Stimulated activated effector memory CD8-positive, alpha-beta T cell treated with anti-CD3 and anti-CD28 coated beads, Interleukin-12 subunit alpha, Interleukin-12 subunit beta, amount 100 ng/mL, for 72 hours (primary cell): ENCODE results near the gene INTS14.
"Not testable (repeated sequence)": the region's sequence is repeated elsewhere in the genome, so short reads cannot be mapped to it uniquely, and the experiment has no call there.

ENCODE experiments used
- ATAC-seq: fragments of 150-1000 bp; cut with Tn5 transposase; 2 replicates; pipeline ENCODE4 v1.10.0; 2021
- DNase-seq, 2 donors: peaks; one replicate each; pipeline ENCODE4 v3.0.0; 2021 to 2022; ENCODE audit warnings: low spot score in 2 of 2
- H3K27ac Mint-ChIP-seq: one replicate; pipeline ENCODE4 v1.8.0; 2022; ENCODE audit warnings: mild to moderate bottlenecking, mixed read lengths
- H3K36me3 Mint-ChIP-seq: one replicate; pipeline ENCODE4 v1.8.0; 2022; ENCODE audit warnings: mild to moderate bottlenecking, mixed read lengths
- H3K4me1 Mint-ChIP-seq: one replicate; pipeline ENCODE4 v1.8.0; 2022; ENCODE audit warnings: mixed read lengths
- H3K4me3 Mint-ChIP-seq: one replicate; pipeline ENCODE4 v1.8.0; 2022; ENCODE audit warnings: mild to moderate bottlenecking, mixed read lengths
- H3K9me3 Mint-ChIP-seq: one replicate; pipeline ENCODE4 v1.8.0; 2022; ENCODE audit warnings: mixed read lengths

Gene INTS14

GRCh38 chr15:65639509-65639908 lies 28.6 kb upstream of the INTS14 start:
- DNase-seq (no peak), ATAC-seq (no peak)
- H3K4me3 Mint-ChIP-seq, result no peak overlapping the region
- H3K36me3 Mint-ChIP-seq, result peaks cover under 1% of the 10 kb centered on the region
- no peaks in the 10 kb centered on the region for H3K9me3 Mint-ChIP-seq
- H3K4me1 Mint-ChIP-seq, result peaks cover 8% of the 10 kb centered on the region
- H3K27ac Mint-ChIP-seq, result peak overlapping the region; percentile 46

DNA sequence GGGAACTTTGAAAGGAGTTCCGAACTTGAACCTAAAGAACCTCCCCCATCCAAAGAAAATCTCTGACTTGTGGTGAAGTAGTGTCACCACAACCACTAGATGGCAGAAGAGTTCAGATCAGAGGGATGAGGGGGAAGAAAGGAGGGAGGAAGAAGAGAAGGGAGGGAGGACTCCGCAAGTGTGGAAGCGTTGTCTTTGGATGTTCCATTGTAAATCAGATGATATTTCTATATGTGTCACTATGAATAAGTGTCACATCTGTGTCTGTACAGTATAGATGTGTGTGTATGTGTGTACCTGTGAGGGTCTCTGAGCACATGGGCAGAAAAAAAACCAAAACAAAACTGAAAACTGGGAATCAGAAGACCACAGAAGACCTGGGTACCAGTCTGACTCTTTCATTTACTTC lies 27.8 kb upstream of the INTS14 start:
- DNase-seq (peak in 1 of 2 donors; percentile 14), ATAC-seq (peak; percentile 80)
- H3K4me1 Mint-ChIP-seq, result peaks cover 16% of the 10 kb centered on the region
- H3K4me3 Mint-ChIP-seq, result peak overlapping the region; percentile 14
- no peaks in the 10 kb centered on the region for H3K36me3 Mint-ChIP-seq
- no peak overlapping the region for H3K27ac Mint-ChIP-seq
- no peaks in the 10 kb centered on the region for H3K9me3 Mint-ChIP-seq

DNA sequence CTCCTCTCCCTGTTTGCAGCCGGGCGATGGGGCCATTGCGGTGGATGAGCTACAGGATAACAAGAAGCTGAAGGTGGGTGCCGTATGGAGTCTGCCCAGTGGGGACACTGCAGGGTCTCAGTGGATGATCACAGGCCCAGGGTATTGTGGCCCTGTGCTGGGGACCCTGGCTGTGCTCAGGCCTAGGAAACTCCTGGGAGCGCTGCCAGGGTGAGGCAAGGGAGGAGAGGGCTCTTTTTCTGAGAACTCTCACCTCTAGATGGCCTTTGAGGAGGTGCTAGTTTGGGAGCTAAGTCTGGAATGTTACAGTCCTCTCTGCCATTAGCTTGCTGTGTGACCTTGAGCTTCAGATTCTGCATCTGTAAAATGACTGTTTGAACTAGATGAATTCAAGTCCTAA lies 27.2 kb upstream of the INTS14 start:
- Mint-ChIP-seq H3K27ac (no peak overlapping the region), H3K4me1 (peaks cover 18% of the 10 kb centered on the region)

GRCh38 chr15:65634356-65634755 lies 23.4 kb upstream of the INTS14 start:
- DNase-seq, result no peak
- Mint-ChIP-seq H3K27ac (no peak overlapping the region), H3K4me3 (no peak overlapping the region), H3K4me1 (peaks cover 45% of the 10 kb centered on the region), H3K36me3 (no peaks in the 10 kb centered on the region), H3K9me3 (no peaks in the 10 kb centered on the region)
- ATAC-seq, result no peak

More for the DNA sequence above, 27.2 kb upstream of the INTS14 start:
- ATAC-seq, result no peak
- Mint-ChIP-seq H3K9me3 (no peaks in the 10 kb centered on the region), H3K36me3 (no peaks in the 10 kb centered on the region), H3K4me3 (peak overlapping the region; percentile 14)
- no peak for DNase-seq

DNA sequence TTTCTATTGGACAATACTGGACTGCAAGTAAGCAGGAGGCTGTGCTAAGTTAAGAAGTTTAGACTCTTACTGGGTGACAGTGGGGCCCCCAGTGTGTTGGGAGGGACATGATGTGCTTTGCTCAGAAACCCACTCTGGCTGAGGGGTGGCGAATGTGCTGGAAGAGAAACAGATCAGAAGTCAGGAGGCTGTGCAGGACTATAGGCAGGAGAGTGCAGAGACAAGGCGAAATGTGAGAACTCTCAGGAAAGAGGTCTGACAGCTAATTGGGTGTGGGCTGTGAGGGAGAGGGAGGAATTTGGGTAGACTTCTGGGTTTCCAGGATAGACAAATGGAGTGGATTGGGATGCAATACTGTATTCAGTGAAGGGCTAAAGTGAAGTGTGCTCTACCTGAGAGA lies 22.8 kb upstream of the INTS14 start:
- DNase-seq (no peak), ATAC-seq (no peak)
- H3K4me1 Mint-ChIP-seq, result peaks cover 41% of the 10 kb centered on the region
- H3K4me3 Mint-ChIP-seq, result no peak overlapping the region
- H3K9me3 Mint-ChIP-seq, result no peaks in the 10 kb centered on the region
- no peak overlapping the region for H3K27ac Mint-ChIP-seq
- H3K36me3 Mint-ChIP-seq, result no peaks in the 10 kb centered on the region

DNA sequence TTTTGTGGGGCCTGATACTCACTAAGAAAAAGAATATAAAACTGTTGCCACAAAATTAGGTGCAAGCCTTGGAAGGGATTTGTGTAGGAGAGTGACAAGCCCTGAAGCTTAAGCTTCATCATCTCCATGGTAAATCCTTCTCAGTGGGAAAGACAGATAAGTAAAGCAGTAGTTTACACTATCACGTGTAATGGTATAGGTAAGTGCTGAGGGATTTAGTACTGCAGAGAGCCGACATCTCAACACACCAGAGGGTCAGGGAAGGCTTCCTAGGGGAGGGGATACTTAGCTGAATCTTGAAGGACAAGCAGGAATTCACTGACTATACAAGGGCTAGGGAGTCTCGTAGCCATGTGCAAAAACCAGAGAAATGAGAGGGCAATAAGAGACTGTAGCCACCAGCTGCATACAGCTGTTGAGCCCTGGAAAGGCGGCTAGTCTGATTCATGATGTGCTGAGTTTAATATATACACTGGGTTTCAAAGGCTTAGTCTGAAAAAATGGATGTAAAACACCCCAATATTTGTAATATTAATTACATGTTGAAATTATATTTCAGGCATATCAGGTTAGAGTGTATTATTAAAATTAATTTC lies 21.9 kb upstream of the INTS14 start:
- Mint-ChIP-seq H3K36me3 (no peaks in the 10 kb centered on the region), H3K4me3 (no peak overlapping the region), H3K9me3 (no peaks in the 10 kb centered on the region), H3K4me1 (peaks cover 36% of the 10 kb centered on the region), H3K27ac (no peak overlapping the region)
- DNase-seq (no peak), ATAC-seq (no peak)

- Mint-ChIP-seq H3K36me3 (no peaks in the 10 kb centered on the region), H3K4me1 (peaks cover 36% of the 10 kb centered on the region), H3K4me3 (peak overlapping the region; percentile 24), H3K27ac (no peak overlapping the region), H3K9me3 (no peaks in the 10 kb centered on the region)
- peak; percentile 47 for ATAC-seq
- no peak for DNase-seq
These were observed 20.6 kb upstream of the INTS14 start for GRCh38 chr15:65631503-65631902.

DNA sequence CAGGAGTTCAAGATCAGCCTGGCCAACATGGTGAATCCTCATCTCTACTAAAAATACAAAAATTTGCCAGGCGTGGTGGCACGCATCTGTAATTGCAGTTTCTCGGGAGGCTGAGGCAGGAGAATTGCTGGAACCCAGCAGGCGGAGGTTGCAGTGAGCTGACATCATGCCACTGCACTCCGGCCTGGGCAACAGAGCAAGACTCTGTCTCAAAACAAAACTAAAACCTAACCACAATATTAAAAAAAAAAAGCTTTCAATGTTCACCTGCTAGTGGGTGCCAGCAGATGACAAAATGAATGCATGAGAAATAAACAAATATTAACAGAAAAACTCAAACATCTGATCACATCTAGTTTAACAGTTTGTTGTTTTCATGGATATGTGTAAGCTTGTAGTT lies 19.8 kb upstream of the INTS14 start:
- no peak overlapping the region for H3K27ac Mint-ChIP-seq
- H3K4me1 Mint-ChIP-seq, result peaks cover 36% of the 10 kb centered on the region
- DNase-seq, result no peak
- peak; percentile 80 for ATAC-seq
- H3K36me3 Mint-ChIP-seq, result peaks cover under 1% of the 10 kb centered on the region
- H3K9me3 Mint-ChIP-seq, result no peaks in the 10 kb centered on the region
- H3K4me3 Mint-ChIP-seq, result peak overlapping the region; percentile 24

DNA sequence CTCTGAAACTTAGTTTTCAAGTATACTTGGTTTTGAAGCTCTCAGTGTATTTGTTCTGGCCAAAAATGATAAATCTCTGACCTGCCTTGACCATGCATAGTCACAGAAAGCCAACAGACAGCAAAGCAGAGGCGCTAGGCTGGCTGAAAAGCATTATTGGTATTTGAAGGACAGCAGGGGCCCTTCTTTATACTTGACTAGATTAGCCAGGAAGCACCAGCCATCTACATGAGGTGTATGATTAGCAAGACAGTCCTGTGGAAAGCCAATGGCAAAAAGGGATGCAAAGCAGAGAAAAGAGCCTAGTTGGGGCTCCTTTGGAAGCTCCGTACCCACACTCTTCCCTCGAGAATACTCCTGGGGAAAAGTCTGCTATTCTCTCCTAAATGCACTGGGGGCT lies 18.6 kb upstream of the INTS14 start:
- Mint-ChIP-seq H3K27ac (no peak overlapping the region), H3K9me3 (no peaks in the 10 kb centered on the region), H3K4me3 (no peak overlapping the region), H3K4me1 (peaks cover 36% of the 10 kb centered on the region), H3K36me3 (peaks cover 4% of the 10 kb centered on the region)
- ATAC-seq (no peak), DNase-seq (no peak)

DNA sequence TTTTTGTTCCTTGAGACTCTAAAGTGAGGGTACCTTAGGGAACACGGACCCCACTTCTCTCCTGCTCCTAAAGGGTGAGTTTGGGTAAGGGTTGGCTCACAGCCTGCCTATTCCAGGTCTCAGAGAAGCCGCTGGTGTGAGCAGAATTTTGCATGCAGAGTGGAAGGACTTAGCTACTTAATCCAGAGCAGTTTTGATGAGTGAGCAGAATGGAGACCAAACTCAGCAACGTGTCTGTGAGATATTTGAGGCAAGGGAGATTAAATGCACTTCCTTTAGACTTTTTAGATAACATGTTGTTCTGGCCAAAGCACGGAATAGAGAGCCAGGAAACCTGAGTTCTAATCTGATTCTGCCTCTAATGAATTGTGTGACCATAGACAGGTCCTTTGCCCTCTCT lies 15.9 kb upstream of the INTS14 start:
- ATAC-seq (no peak), DNase-seq (no peak)
- H3K27ac Mint-ChIP-seq, result no peak overlapping the region
- H3K9me3 Mint-ChIP-seq, result no peaks in the 10 kb centered on the region
- H3K4me3 Mint-ChIP-seq, result no peak overlapping the region
- H3K36me3 Mint-ChIP-seq, result peaks cover 4% of the 10 kb centered on the region
- H3K4me1 Mint-ChIP-seq, result peaks cover 15% of the 10 kb centered on the region

DNA sequence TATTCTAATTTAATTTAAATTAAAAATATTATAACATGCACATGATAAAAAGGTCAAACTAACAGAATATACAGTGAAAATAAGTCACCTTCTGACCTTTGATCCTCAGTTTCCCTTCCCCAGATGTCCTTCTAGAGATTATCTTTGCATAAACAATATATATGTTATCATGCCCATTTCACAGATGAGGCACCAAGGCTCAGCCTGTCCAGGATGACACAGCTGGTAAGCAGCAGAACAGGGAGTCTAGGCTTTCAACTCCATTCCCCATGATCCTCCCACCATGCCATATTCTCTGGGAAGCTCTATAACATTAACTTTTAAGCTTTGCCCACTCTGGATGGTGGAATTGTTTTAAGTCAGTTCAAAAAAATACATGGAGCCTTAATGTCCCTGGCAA lies 12.2 kb upstream of the INTS14 start:
- Mint-ChIP-seq H3K4me1 (no peaks in the 10 kb centered on the region), H3K4me3 (no peak overlapping the region), H3K27ac (no peak overlapping the region), H3K36me3 (peaks cover 4% of the 10 kb centered on the region), H3K9me3 (no peaks in the 10 kb centered on the region)
- DNase-seq, result no peak
- no peak for ATAC-seq

DNA sequence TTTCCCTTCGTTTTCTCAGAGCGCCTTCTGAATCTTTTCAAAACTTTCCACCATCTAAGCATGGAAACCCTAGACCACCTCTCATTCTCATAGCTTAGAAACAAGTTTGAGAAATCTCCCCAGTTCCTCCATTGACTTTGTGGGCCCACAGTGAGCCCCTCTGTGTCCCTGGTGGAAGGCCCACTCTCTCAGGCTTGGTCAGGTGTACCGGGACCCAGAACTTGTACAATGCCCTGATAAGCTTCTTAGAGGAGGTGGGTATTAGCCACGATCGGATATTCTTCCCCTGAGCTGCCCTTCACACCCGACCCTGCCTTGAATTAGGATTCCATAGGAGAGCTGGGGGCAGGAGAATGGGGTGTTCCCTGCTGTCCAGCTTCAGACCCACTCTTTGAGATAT lies 10.7 kb upstream of the INTS14 start, which contains the start of gene SLC24A1:
TSS of gene SLC24A1 (plus strand) at position 301 of the 400 bp plus-strand sequence. CDS start 2,143 bp downstream, outside the sequence.
- ATAC-seq (no peak), DNase-seq (no peak)
- H3K27ac Mint-ChIP-seq, result no peak within 1 kb of the TSS
- no peaks in the 10 kb centered on the region for H3K9me3 Mint-ChIP-seq
- peaks cover 4% of the 10 kb centered on the region for H3K36me3 Mint-ChIP-seq
- H3K4me3 Mint-ChIP-seq, result no peak within 1 kb of the TSS
- H3K4me1 Mint-ChIP-seq, result no peaks in the 10 kb centered on the region

DNA sequence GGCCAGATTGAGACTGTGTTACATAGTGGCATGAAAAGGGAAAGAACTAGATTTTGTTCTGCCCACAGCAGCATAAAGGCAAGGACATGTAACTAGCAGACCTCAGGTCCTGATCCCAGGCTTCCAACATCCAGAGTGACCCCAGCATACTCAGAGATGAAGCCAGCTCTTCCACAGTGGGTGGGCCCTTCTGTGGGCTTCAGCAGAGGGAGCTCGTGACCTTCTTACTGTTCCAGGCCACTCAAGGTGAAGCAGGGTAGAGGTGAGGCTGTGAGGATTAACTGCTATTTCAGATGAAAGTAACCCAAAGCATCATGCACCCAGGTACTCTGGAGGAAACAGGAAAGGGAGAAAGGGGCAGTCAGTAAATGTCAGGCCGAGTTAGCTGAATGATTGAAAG lies 9.9 kb upstream of the INTS14 start:
- Mint-ChIP-seq H3K4me1 (no peaks in the 10 kb centered on the region), H3K9me3 (no peaks in the 10 kb centered on the region), H3K36me3 (peaks cover 4% of the 10 kb centered on the region), H3K27ac (no peak overlapping the region), H3K4me3 (no peak overlapping the region)
- ATAC-seq, result no peak
- DNase-seq, result no peak

GRCh38 chr15:65619626-65620290 lies 8.8 kb upstream of the INTS14 start:
- Mint-ChIP-seq H3K9me3 (no peaks in the 10 kb centered on the region), H3K27ac (no peak overlapping the region), H3K36me3 (no peaks in the 10 kb centered on the region), H3K4me1 (no peaks in the 10 kb centered on the region), H3K4me3 (no peak overlapping the region)
- ATAC-seq, result no peak
- no peak for DNase-seq

- H3K4me1 Mint-ChIP-seq, result no peaks in the 10 kb centered on the region
- DNase-seq (no peak), ATAC-seq (no peak)
- H3K9me3 Mint-ChIP-seq, result no peaks in the 10 kb centered on the region
- H3K27ac Mint-ChIP-seq, result no peak overlapping the region
- no peaks in the 10 kb centered on the region for H3K36me3 Mint-ChIP-seq
- no peak overlapping the region for H3K4me3 Mint-ChIP-seq
These were observed 7.7 kb upstream of the INTS14 start for GRCh38 chr15:65618560-65619109.

- peaks cover 25% of the 10 kb centered on the region for H3K4me1 Mint-ChIP-seq
- H3K36me3 Mint-ChIP-seq, ATAC-seq, H3K27ac Mint-ChIP-seq, DNase-seq, H3K4me3 Mint-ChIP-seq, H3K9me3 Mint-ChIP-seq: not testable (repeated sequence)
These were observed 5.0 kb upstream of the INTS14 start for GRCh38 chr15:65615887-65616286.
